GM12892 (cell line): ENCODE measurements around the gene UBA52. TPM values are rescaled to one million over a fixed set of nuclear protein-coding genes. Genes with fewer than 3 reads are reported as not detected.
"Not testable (repeated sequence)": the region's sequence is repeated elsewhere in the genome, so short reads cannot be mapped to it uniquely, and the experiment has no call there.

Experiments used
- DNase-seq: peaks from one replicate; pipeline ENCODE4 v3.0.0; 2011; ENCODE audit not compliant: insufficient read length
- FAIRE-seq: peaks from 2 replicates; lab custom pipeline; 2011; peaks lifted over from hg19 to GRCh38; lab: Jason Lieb, UNC
- POLR2A ChIP-seq: IDR thresholded peaks from 2 replicates; pipeline ENCODE4 v1.6.1; 2011; ENCODE audit warnings: low read depth, low read length, control low read depth
- POLR2AphosphoS5 ChIP-seq: IDR thresholded peaks from 2 replicates; pipeline ENCODE4 v1.6.1; 2011; ENCODE audit warnings: low read depth, low read length, control low read depth
- TAF1 ChIP-seq: IDR thresholded peaks from 2 replicates; pipeline ENCODE4 v1.6.1; 2011; ENCODE audit warnings: low read depth, mild to moderate bottlenecking, control low read depth, low read length, borderline replicate concordance
- polyA plus RNA-seq: library from polyadenylated mRNA; unstranded; fragments of >200 nt; gene quantifications from one replicate; pipeline ENCODE4 v1.2.1, GENCODE V29; 2012; ENCODE audit warnings: missing spikeins, inconsistent platforms; ENCODE audit not compliant: missing spikeins

The UBA52 gene
- 2,400 TPM for polyA plus RNA-seq

DNA sequence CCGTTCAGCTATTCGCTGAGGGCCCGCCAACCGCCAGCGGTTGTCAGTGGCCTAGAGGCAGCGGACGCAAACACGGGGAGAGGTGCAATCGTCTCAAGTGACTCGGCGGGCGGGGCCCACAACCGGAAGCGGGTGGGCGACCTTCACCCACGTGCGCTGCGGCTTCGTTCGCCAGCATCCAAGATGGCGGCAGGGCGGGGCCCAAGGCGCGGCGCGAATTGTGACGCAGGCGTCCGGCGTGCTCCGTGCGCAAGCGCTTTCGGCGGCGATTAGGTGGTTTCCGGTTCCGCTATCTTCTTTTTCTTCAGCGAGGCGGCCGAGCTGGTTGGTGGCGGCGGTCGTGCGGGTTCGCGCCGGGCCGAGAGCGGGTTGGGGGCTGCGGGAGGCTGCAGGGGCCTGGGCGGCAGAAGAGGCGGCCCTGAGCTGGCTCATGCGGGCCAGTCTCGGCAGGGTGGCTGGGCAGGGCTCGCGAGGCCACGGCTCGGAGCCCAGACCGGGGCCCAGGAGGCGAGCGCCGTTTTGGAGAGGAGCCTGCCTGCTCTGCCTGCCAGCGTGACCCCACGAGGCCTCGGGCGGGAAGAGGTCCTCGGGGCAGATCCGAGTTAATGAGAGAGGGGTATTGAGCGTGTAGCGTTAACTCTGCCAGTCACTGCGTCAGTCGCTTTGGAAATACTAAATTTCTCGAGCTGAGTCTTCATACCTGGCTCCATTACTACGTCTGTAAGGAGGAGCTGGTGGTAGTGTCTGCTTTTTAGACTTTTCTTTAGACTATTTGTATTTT is at the start of gene UBA52:
TSS of gene UBA52 (plus strand) at position 294 of the 781 bp plus-strand sequence. CDS start 1,444 bp downstream, outside the sequence.
- DNase-seq (peak; percentile 93), FAIRE-seq (peak; percentile 99)
- TF ChIP-seq POLR2A (peak; percentile 97), POLR2AphosphoS5 (peak; percentile 91), TAF1 (peak; percentile 96; the same call in 1 of the 2 replicates)

DNA sequence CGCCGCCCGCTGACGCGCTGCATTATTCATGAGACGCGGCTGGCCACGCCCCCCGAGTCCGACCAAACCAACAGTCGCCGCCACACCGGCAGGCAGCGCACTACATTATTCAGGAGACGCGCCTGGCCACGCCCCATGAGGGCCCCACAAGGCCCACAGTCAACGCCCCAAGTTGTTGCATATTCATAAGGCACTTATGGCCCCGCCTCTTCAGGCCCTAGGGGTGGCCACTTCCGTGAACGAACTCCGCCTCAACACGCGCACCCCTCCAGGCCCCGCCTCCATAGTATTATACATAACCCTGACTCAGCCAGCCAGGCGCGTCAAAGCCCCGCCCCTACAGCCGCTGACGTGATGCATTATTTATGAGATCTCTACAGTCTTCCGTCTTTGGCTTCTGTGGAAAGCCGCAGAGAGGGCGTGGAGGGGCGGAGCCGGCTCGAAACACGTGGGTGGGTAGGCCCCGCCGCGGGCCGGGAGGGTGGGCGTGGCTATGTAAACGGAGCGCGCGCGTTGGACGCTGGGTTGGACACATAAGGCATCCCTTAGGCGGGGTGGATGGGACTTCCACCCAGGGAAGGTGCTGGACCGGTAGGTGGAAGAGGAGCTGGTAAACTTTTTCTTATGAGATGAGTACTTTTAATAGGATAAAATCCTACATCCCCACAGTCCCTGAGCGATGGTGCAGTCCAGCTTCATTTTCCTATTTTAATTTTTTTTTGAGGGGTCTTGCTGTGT is 49.4 kb upstream of the UBA52 start:
- DNase-seq (peak; percentile 96), FAIRE-seq (peak; percentile 96)
- TF ChIP-seq TAF1 (no peak), POLR2AphosphoS5 (peak; percentile 54; the same call in 1 of the 2 replicates), POLR2A (peak; percentile 66; the same call in 1 of the 2 replicates)

DNA sequence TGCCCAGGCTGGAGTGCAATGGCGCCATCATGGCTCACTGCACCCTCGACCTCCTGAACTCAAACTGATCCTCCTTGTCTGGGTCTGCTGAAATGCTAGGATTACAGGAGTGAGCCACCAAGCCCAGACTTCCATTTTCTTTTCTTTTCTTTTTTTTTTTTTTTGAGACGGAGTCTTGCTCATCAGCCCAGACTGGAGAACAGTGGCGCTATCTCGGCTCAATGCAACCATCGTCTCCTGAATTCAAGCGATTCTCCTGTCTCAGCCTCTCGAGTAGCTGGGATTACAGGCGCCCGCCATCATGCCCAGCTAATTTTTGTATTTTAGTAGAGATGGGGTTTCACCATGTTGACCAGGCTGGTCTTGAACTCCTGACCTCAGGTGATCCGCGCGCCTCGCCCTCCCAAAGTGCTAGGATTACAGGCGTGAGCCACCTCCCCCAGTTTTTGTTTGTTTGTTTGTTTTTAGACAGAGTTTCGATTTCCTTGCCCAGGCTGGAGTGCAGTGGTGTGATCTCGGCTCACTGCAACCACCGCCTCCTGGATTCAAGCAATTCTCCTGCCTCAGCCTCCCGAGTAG is 48.7 kb upstream of the UBA52 start:
- not testable (repeated sequence) for FAIRE-seq, DNase-seq

DNA sequence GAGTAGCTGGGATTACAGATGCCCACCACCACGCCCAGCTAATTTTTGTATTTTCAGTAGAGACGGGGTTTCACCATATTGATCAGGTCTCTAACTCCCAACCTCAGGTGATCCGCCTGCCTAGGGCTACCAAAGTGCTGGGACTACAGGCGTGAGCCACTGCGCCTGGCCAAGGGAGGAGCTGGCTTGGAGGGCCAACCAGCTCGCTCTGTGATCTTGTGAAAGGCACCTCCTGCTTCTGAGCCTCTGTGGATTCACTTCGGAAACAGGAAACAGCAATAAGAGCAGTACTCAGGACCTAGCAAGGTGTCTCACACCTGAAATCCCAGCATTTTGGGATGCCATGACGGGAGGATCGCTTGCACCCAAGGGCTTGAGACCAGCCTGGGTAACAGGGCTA is 47.8 kb upstream of the UBA52 start:
- no peak for TF ChIP-seq POLR2A
- no peak for TF ChIP-seq TAF1
- no peak for TF ChIP-seq POLR2AphosphoS5
- no peak for DNase-seq
- FAIRE-seq: no peak

DNA sequence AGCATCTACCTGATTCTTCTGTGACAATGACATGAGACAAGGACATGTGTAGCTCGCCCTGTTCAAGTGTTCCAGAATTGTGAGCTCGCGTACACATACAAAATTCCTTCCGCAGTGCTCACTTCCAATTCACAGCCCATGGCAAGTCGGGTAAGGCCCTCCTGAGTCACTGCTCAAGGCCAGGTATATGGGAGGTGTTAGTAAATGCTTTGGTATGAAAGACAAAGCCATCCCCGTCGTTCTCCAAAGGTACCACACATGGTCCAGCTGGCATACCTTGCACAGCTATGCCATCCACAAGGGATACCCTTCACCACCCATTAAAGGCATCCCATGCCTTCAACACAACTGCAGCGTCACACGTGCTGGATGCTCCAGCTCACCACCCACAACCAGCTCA is 45.3 kb upstream of the UBA52 start:
- TF ChIP-seq TAF1: no peak
- TF ChIP-seq POLR2AphosphoS5: no peak
- no peak for TF ChIP-seq POLR2A
- DNase-seq: no peak
- no peak for FAIRE-seq

DNA sequence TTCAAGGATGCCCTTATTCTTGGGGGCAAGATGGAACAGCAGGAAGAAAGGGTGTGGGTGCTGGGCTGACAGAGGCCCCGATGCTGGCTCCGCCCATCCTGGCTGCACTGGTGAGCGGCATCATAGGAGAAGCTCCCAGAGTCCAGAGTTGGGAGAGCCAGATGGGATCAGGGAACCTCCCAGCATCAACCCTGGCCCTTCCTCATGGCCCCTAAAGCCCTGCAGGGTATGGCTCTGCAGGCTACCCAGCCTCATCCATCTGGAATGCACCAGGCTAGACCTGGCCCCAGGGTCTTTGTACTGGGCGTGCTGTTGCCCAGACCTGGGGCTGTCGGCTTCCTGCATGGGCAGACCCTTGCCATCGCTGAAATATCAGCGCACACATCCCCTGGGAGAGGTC is 41.9 kb upstream of the UBA52 start:
- DNase-seq (no peak), FAIRE-seq (no peak)
- no peak for TF ChIP-seq POLR2A
- TF ChIP-seq TAF1: no peak
- TF ChIP-seq POLR2AphosphoS5: no peak

DNA sequence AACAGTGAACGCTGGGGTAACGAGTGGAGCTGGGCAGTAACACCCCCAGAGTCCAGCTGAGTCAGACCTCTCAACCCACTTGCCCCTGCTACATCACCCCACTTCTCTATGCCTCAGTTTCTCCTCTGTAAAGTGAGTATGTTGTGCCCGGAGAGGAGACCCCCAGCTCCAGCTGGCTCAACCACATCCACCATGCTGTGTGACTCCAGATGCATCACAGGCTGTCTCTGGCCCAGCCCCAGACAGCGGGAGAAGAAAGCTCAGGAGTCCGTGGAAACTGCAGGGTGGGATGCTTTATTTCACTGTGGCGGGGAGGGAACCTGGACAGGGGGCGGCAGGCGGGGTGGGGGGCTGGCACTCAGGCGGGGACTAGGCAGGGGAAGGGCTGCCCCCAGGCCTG is 40.2 kb upstream of the UBA52 start:
- TF ChIP-seq POLR2A: no peak
- TF ChIP-seq TAF1: no peak
- TF ChIP-seq POLR2AphosphoS5: no peak
- DNase-seq: no peak
- no peak for FAIRE-seq

DNA sequence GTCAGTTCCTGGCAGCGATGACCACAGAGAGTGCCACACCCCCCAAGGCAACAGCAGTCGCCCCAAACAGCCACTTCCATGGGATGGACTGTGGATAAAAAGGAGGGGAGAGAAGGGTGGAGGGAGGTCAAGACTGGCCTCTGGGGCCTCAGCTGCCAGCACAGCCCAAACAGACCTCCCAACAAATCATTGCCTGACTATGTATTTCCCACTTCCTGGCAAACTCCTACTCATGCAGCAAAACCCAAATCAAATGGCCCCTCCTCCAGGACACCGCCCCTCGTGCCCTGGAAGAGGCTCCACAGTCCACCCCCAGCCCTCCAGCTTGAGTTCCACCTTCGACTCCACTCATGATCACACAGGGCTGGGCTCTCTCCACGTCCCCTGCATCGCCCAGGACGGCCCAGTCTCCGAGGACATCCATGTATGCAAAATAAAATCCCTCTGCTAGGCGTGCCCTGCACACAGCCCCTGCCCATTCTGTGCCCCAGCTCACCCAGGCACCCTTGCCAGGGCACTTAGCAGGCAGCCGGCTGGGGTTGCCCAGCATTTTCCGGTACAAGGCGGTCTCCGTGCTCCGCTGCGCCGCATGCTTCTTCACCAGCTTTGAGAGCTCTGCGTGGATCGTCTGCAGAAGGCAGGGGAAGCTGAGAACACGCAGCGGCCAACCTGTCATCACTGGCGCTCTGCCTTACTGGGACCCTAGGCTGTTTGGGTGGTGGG is 39.3 kb upstream of the UBA52 start:
- FAIRE-seq (no peak), DNase-seq (no peak)
- TF ChIP-seq POLR2AphosphoS5: no peak
- TF ChIP-seq TAF1: no peak
- no peak for TF ChIP-seq POLR2A

DNA sequence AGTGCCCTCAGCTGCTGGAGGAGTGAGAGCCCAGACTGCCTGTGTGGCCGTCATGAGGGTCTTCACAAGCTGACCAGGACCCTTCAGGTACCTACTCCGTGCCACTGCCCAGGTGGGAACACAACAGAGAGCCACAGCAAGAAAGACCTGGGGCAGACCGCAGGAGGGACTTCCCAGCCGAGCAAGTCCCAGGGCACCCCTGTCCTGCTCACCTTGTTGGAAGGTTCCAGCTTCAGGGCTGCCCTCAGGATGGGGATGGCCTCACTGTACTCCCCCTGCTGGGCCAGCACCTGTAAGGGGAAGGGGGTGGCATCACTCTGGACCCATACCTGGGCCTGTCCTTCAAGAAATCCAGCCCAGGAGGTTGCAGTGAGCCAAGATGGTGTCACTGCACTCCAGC is 38.6 kb upstream of the UBA52 start:
- TF ChIP-seq TAF1 (no peak), POLR2A (no peak), POLR2AphosphoS5 (no peak)
- FAIRE-seq (no peak), DNase-seq (no peak)

DNA sequence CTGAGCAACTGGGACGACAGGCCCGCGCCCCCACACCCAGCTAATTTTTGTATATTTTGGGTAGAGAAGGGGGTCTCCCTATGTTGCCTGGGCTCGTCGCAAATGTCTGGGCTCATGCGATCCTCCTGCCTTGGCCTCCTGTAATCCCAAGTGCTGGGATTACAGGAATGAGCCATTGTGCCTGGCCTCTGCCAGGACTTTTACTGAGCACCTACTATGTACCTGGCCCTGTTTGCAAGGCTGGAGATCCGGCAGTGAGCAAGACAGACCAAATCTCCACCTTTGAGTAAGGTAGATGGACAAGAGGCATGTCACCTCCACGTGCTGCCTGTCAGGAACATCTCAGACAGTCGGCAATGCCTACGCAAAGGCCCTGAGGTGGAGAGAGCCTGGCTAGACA is 35.2 kb upstream of the UBA52 start:
- TF ChIP-seq POLR2A: no peak
- no peak for TF ChIP-seq POLR2AphosphoS5
- no peak for FAIRE-seq
- no peak for DNase-seq

DNA sequence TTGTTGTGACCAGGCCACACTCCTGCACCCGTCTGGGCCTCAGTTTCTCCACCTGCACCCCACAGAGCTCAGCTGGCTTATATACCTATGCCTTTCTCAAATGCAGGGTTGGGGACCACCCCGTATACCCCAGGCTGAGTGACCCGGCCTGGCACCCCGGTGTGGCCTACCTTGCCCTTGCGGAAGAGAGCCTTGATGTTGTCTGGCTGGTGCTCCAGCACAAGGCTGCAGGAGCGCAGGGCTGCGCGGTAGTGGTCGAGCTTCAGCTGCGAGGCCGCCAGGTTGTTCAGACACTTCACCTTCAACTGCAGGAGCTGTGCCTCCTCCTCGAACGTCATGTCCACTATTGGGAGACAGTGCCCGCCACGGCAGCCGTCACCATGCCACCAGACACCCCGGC is 34.2 kb upstream of the UBA52 start:
- TF ChIP-seq TAF1 (no peak), POLR2AphosphoS5 (no peak), POLR2A (no peak)
- FAIRE-seq (no peak), DNase-seq (no peak)
